ENCODE data around the gene COA1.

COA1 gene

GRCh38 chr7:43703573-43703972 lies 25.8 kb downstream of the COA1 start:
- peaks cover 3% of the 10 kb centered on the region for H3F3A ChIP-seq (ENCODE audit: control insufficient read depth, insufficient read depth)
- no peak overlapping the region for H3K27ac ChIP-seq (ENCODE audit: low read depth, low read length)
- peaks cover 78% of the 10 kb centered on the region for H3K79me2 ChIP-seq (ENCODE audit: control insufficient read depth, low read length)
- H3K9me2 ChIP-seq (replicated peaks; ENCODE audit: control insufficient read depth, low read length) = no peaks in the 10 kb centered on the region
- no peak overlapping the region for H3K4me3 ChIP-seq (ENCODE audit: low read length)
- no peaks in the 10 kb centered on the region for H3K9me3 ChIP-seq (ENCODE audit: control insufficient read depth, insufficient read depth, low read length)
- H3K4me1 ChIP-seq (ENCODE audit: control insufficient read depth, low read length) = peaks cover 31% of the 10 kb centered on the region
- H3K36me3 ChIP-seq (ENCODE audit: control insufficient read depth, low read length) = peaks cover 24% of the 10 kb centered on the region
- no peak overlapping the region for H3K4me2 ChIP-seq (ENCODE audit: low read length)
- H4K20me1 ChIP-seq (ENCODE audit: control insufficient read depth, insufficient read depth, low read depth, low read length) = peaks cover 3% of the 10 kb centered on the region; the same call in 1 of the 2 replicates
- TF ChIP-seq EZH2phosphoT487 (IDR thresholded peaks at IDR 0.05; ENCODE audit: borderline replicate concordance, low read length) = no peak
- no peak for TF ChIP-seq CTCF (IDR thresholded peaks at IDR 0.05; ENCODE audit: low read depth, low read length, poor library complexity, severe bottlenecking)
- H3K27me3 ChIP-seq (ENCODE audit: control insufficient read depth, low read length) = no peaks in the 10 kb centered on the region

GRCh38 chr7:43702974-43703373 lies 26.3 kb downstream of the COA1 start:
- peaks cover 3% of the 10 kb centered on the region for H3F3A ChIP-seq (ENCODE audit: control insufficient read depth, insufficient read depth)
- no peak overlapping the region for H3K27ac ChIP-seq (ENCODE audit: low read depth, low read length)
- H3K9me3 ChIP-seq (ENCODE audit: control insufficient read depth, insufficient read depth, low read length) = no peaks in the 10 kb centered on the region
- no peaks in the 10 kb centered on the region for H3K9me2 ChIP-seq (replicated peaks; ENCODE audit: control insufficient read depth, low read length)
- H3K4me1 ChIP-seq (ENCODE audit: control insufficient read depth, low read length) = peaks cover 37% of the 10 kb centered on the region
- no peak overlapping the region for H3K4me2 ChIP-seq (ENCODE audit: low read length)
- no peak overlapping the region for H3K4me3 ChIP-seq (ENCODE audit: low read length)
- TF ChIP-seq EZH2phosphoT487 (IDR thresholded peaks at IDR 0.05; ENCODE audit: borderline replicate concordance, low read length) (no peak), CTCF (IDR thresholded peaks at IDR 0.05; ENCODE audit: low read depth, low read length, poor library complexity, severe bottlenecking) (no peak)
- peaks cover 3% of the 10 kb centered on the region; the same call in 1 of the 2 replicates for H4K20me1 ChIP-seq (ENCODE audit: control insufficient read depth, insufficient read depth, low read depth, low read length)
- peaks cover 78% of the 10 kb centered on the region for H3K79me2 ChIP-seq (ENCODE audit: control insufficient read depth, low read length)
- H3K27me3 ChIP-seq (ENCODE audit: control insufficient read depth, low read length) = no peaks in the 10 kb centered on the region
- H3K36me3 ChIP-seq (ENCODE audit: control insufficient read depth, low read length) = peaks cover 24% of the 10 kb centered on the region

GRCh38 chr7:43701929-43702328 lies 27.4 kb downstream of the COA1 start:
- peaks cover 78% of the 10 kb centered on the region for H3K79me2 ChIP-seq (ENCODE audit: control insufficient read depth, low read length)
- H3K9me3 ChIP-seq (ENCODE audit: control insufficient read depth, insufficient read depth, low read length) = no peaks in the 10 kb centered on the region
- H3F3A ChIP-seq (ENCODE audit: control insufficient read depth, insufficient read depth) = peaks cover 3% of the 10 kb centered on the region
- H3K4me2 ChIP-seq (ENCODE audit: low read length) = no peak overlapping the region
- H3K9me2 ChIP-seq (replicated peaks; ENCODE audit: control insufficient read depth, low read length) = no peaks in the 10 kb centered on the region
- no peak overlapping the region for H3K27ac ChIP-seq (ENCODE audit: low read depth, low read length)
- H3K36me3 ChIP-seq (ENCODE audit: control insufficient read depth, low read length) = peaks cover 24% of the 10 kb centered on the region
- H4K20me1 ChIP-seq (ENCODE audit: control insufficient read depth, insufficient read depth, low read depth, low read length) = peaks cover 3% of the 10 kb centered on the region; the same call in 1 of the 2 replicates
- H3K27me3 ChIP-seq (ENCODE audit: control insufficient read depth, low read length) = no peaks in the 10 kb centered on the region
- TF ChIP-seq EZH2phosphoT487 (IDR thresholded peaks at IDR 0.05; ENCODE audit: borderline replicate concordance, low read length) = no peak
- H3K4me3 ChIP-seq (ENCODE audit: low read length) = no peak overlapping the region
- peaks cover 43% of the 10 kb centered on the region for H3K4me1 ChIP-seq (ENCODE audit: control insufficient read depth, low read length)

- Histone ChIP-seq H3K9me2 (replicated peaks; ENCODE audit: control insufficient read depth, low read length) (no peaks in the 10 kb centered on the region), H3K9me3 (ENCODE audit: control insufficient read depth, insufficient read depth, low read length) (no peaks in the 10 kb centered on the region), H3K4me3 (ENCODE audit: low read length) (no peak overlapping the region), H3K79me2 (ENCODE audit: control insufficient read depth, low read length) (peaks cover 78% of the 10 kb centered on the region), H3K4me1 (ENCODE audit: control insufficient read depth, low read length) (peaks cover 43% of the 10 kb centered on the region), H4K20me1 (ENCODE audit: control insufficient read depth, insufficient read depth, low read depth, low read length) (peaks cover 3% of the 10 kb centered on the region; the same call in 1 of the 2 replicates), H3K27me3 (ENCODE audit: control insufficient read depth, low read length) (no peaks in the 10 kb centered on the region), H3K27ac (ENCODE audit: low read depth, low read length) (no peak overlapping the region), H3K4me2 (ENCODE audit: low read length) (no peak overlapping the region), H3K36me3 (ENCODE audit: control insufficient read depth, low read length) (peaks cover 24% of the 10 kb centered on the region), H3F3A (ENCODE audit: control insufficient read depth, insufficient read depth) (peaks cover 3% of the 10 kb centered on the region)
- TF ChIP-seq EZH2phosphoT487 (IDR thresholded peaks at IDR 0.05; ENCODE audit: borderline replicate concordance, low read length) (no peak), CTCF (IDR thresholded peaks at IDR 0.05; ENCODE audit: low read depth, low read length, poor library complexity, severe bottlenecking) (no peak)
Observed at GRCh38 chr7:43701500-43701854, 27.8 kb downstream of the COA1 start.
